ENCODE results near the gene CAV3. TPM values are rescaled to one million over a fixed set of nuclear protein-coding genes. Genes with fewer than 3 reads are reported as not detected.

Gene CAV3
- total and polyA plus RNA-seq, 2 donors (not counting 3 experiments of a cell fraction or from before 2014, with no cell fraction given) = not detected

DNA sequence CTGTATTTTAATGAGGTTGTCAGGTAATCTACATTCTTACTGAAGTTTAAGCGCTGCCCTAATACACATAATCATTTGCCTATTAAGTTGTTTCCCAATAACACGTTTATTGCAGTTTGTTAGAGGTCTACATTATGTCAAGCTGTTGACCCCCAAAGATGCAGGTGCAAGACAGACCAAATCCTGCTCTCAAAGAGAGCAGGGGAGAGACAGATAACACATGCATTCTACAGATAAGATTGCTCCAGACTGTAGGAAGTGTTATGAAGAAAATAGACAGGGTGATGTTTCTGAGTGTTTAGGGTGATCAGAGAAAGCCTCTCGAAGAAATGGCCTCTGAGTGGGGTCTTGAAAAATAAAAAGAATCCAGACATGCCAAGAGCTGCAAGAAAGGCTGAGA, 60.6 kb downstream of the CAV3 start:
- H3K27ac ChIP-seq (ENCODE audit: insufficient read depth, low read depth, low read length) = no peak overlapping the region
- H2AFZ ChIP-seq (ENCODE audit: low read depth, low read length) = no peak overlapping the region
- no peaks in the 10 kb centered on the region for H3K9me3 ChIP-seq (replicated peaks; ENCODE audit: control insufficient read depth, insufficient read depth, low read length)
- BruUV-seq (replicated peaks) = no TSS peak
- no peaks in the 10 kb centered on the region for H4K20me1 ChIP-seq (replicated peaks; ENCODE audit: control insufficient read depth, extremely low read depth, insufficient read depth, low read length)
- FAIRE-seq = no peak
- intact Hi-C loops (cut with micrococcal nuclease) = no loop called here
- no peak for DNase-seq (ENCODE audit: low read depth, low spot score)
- CTCF ChIA-PET = no interaction called here
- no peaks in the 10 kb centered on the region for H3K36me3 ChIP-seq (ENCODE audit: control insufficient read depth in 2 of 2, extremely low read depth in 1 of 2, insufficient read depth in 2 of 2, low read length in 2 of 2)
- no peak overlapping the region for H3K9ac ChIP-seq (replicated peaks; ENCODE audit: extremely low read depth, insufficient read depth, low read length)
- H3K79me2 ChIP-seq (ENCODE audit: control insufficient read depth, insufficient read depth, low read length) = no peaks in the 10 kb centered on the region
- no peaks in the 10 kb centered on the region for H3K4me1 ChIP-seq (ENCODE audit: control insufficient read depth, extremely low read depth, insufficient read depth, low read length)
- H3K4me2 ChIP-seq (ENCODE audit: insufficient read depth, low read length) = no peak overlapping the region
- POLR2A ChIA-PET = no interaction called here
- no peak overlapping the region for H3K4me3 ChIP-seq (replicated peaks in 1 of 3; ENCODE audit: insufficient read depth in 1 of 3, low read depth in 1 of 3, low read length in 3 of 3)
- H3K27me3 ChIP-seq (ENCODE audit: control insufficient read depth in 2 of 2, insufficient read depth in 2 of 2, low read length in 2 of 2) = no peaks in the 10 kb centered on the region
- TF ChIP-seq EZH2 (IDR thresholded peaks at IDR 0.05; ENCODE audit: borderline replicate concordance, low read depth, low read length, severe bottlenecking) (no peak), JUN (IDR thresholded peaks at IDR 0.05; ENCODE audit: borderline replicate concordance, insufficient read depth, insufficient read length, low read depth) (no peak), POLR2AphosphoS5 (IDR thresholded peaks at IDR 0.05; ENCODE audit: insufficient read depth, low read depth, low read length) (no peak), FOS (IDR thresholded peaks at IDR 0.05; ENCODE audit: borderline replicate concordance, insufficient read depth, low read length) (no peak), GATA2 (IDR thresholded peaks at IDR 0.05; ENCODE audit: insufficient read depth, insufficient read length, low read depth, low read length) (no peak), POLR2A (IDR thresholded peaks at IDR 0.05; ENCODE audit: low read depth, low read length) (no peak), MYC (IDR thresholded peaks at IDR 0.05; ENCODE audit: low read depth, low read length) (no peak)
- TF ChIP-seq, protein P1, sequence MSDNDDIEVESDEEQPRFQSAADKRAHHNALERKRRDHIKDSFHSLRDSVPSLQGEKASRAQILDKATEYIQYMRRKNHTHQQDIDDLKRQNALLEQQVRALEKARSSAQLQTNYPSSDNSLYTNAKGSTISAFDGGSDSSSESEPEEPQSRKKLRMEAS (IDR thresholded peaks at IDR 0.05; ENCODE audit: insufficient read depth, insufficient read length) = no peak
- TF ChIP-seq, protein P2, sequence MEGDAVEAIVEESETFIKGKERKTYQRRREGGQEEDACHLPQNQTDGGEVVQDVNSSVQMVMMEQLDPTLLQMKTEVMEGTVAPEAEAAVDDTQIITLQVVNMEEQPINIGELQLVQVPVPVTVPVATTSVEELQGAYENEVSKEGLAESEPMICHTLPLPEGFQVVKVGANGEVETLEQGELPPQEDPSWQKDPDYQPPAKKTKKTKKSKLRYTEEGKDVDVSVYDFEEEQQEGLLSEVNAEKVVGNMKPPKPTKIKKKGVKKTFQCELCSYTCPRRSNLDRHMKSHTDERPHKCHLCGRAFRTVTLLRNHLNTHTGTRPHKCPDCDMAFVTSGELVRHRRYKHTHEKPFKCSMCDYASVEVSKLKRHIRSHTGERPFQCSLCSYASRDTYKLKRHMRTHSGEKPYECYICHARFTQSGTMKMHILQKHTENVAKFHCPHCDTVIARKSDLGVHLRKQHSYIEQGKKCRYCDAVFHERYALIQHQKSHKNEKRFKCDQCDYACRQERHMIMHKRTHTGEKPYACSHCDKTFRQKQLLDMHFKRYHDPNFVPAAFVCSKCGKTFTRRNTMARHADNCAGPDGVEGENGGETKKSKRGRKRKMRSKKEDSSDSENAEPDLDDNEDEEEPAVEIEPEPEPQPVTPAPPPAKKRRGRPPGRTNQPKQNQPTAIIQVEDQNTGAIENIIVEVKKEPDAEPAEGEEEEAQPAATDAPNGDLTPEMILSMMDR (IDR thresholded peaks at IDR 0.05; ENCODE audit: extremely low read depth in 1 of 2, insufficient read depth in 1 of 2, low read depth in 1 of 2, low read length in 2 of 2) = no peak
- dilution Hi-C loops (cut with MboI; ENCODE audit: extremely low pct_ligation_motif_present, low sequenced_read_pairs) = no loop called here
- no peaks in the 10 kb centered on the region for H3K9me1 ChIP-seq (replicated peaks; ENCODE audit: control insufficient read depth, extremely low read depth, insufficient read depth, low read length)

Other genes with a start within 250 kb of the CAV3 start
- gene LMCD1, start 232.0 kb upstream of the CAV3 start, total RNA-seq = 11.1 and 14.5 TPM in 2 replicates
- 7.6 and 11.4 TPM in 2 replicates for gene LMCD1, start 232.0 kb upstream of the CAV3 start, polyA plus RNA-seq
- gene SSUH2, start 89.0 kb upstream of the CAV3 start, total RNA-seq = 0.44 TPM in 1 of 2 replicates, not detected in the other
- gene SSUH2, start 89.0 kb upstream of the CAV3 start, polyA plus RNA-seq = not detected in 2 replicates
- gene OXTR, start 35.8 kb downstream of the CAV3 start, total RNA-seq = 0.40 and 0.67 TPM in 2 replicates
- gene OXTR, start 35.8 kb downstream of the CAV3 start, polyA plus RNA-seq = 0.08 and 0.12 TPM in 2 replicates
- gene RAD18, start 229.7 kb downstream of the CAV3 start, total RNA-seq = 16.7 and 23.8 TPM in 2 replicates
- gene RAD18, start 229.7 kb downstream of the CAV3 start, polyA plus RNA-seq = 6.4 and 7.9 TPM in 2 replicates